HT-29 (cell line): ENCODE results near the gene LPGAT1. TPM values are rescaled to one million over a fixed set of nuclear protein-coding genes. Genes with fewer than 3 reads are reported as not detected.
"Not testable (repeated sequence)": the region's sequence is repeated elsewhere in the genome, so short reads cannot be mapped to it uniquely, and the experiment has no call there.

Experiments used
- DNase-seq: peaks from one replicate; pipeline ENCODE4 v3.0.0-alpha.2; 2015; ENCODE audit warnings: low spot score
- small RNA-seq: library from RNA; depleted of rRNA; stranded (forward); fragments of <200 nt; gene quantifications from one replicate; pipeline ENCODE3, GENCODE V24; 2014
- total RNA-seq: library from RNA; depleted of rRNA; stranded (reverse); fragments of >200 nt; shearing (Covaris generic); gene quantifications from 2 replicates; pipeline ENCODE4 v1.2.3, GENCODE V29; 2014; rRNA removed

Gene LPGAT1
- total RNA-seq, 1 experiment from 2014 or later = 13.1 TPM

DNA sequence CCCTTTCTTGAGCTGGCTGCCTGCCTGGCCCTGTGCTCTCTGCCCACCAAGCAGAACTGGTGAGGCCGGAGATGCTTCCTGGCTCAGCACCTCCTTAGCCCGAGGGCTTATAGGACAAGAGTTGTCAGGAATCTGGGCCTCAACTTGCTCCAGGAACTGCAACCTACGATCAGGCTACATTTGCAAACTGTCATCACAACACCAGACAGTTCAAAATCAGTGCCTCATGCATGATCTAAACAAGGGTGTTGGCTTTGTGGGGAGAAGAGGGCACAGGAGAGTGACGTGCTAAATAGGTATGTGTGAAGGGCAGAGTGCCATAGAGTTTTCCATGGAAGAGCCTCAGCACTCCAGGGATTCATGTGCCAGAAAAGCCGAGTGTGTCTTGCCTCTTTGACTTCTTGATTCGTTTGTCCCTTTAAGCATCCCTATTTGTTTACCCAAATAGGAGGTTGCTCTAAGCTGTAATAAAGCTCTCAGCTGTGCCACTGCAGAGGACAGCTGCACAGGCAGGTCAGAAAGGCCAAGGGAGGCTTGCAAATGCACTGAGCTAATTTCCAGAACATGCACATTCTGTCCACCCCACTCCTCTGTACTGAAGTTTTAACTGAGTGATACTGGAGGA, 125.0 kb downstream of the LPGAT1 start:
- DNase-seq = no peak

DNA sequence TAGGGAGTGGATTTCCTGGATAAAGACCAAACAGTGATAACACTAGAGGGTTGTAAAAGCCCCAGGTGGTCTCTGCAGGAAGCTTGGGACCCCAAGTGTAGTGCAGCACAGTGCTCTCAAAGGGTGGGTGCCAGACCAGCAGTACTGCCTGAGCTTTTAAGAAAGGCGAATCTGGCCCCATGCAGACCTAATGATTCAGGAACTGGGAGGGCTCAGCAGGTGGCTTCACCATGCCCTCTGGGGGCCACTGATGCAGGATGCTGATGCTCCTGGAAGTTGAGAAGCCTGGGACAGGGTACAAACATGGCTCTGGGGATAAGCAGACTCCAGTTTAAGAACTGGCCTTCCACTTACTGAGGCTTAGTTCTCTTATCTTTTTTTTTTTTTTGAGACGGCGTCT, 126.0 kb downstream of the LPGAT1 start:
- no peak for DNase-seq

DNA sequence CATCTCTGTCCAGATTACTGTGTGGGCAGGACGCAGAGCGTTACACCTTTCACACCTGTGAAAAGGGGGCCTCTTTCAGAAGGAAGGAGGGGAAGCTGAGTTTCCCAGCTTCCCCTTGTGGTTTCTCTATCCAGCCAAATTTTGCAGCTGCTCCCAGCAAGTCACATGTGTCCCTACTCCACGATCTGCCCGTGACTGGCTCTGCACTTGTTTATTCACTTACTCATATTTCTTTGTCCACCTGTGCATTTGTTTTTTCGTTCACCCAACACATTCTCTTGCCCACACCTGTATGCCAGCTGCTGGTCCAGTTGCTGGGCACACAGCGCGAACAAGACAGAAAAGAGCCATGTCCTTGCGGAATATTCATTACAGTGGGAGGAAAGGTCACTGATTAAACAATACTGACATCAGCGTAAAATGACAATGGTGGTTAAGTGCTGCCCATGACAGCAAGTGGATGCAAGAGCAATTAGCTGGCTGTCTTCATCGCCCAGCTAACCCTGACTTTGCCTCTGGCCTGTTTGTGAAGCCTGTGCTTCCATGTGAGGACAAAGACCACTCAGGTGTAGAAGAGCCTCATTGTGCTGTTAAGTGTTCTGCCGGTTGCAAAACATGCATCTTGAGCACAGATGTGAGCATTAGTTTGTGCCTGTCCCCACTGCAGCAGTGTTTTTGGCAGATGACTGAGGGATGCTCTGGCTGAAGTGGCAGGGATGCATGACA, 126.6 kb downstream of the LPGAT1 start:
- no peak for DNase-seq

DNA sequence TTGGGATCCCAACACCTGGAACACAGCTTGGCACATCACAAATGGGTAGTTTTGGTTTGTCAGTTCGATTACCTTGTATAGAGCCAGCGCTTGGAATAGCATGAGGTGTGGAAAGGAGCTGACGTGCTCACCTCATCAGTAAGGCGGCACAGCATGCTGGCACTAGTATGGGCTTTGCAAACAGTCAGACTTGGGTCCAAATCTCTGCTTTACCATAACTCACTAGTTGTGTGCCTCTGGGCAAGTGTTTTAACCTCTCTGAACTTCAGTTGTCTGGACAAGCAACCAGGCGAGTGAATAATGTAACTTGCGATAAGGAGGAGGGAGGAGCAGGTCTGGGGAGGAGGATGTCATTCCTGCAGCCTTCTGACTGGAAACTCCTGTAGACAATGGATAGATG, 128.8 kb downstream of the LPGAT1 start:
- no peak for DNase-seq

DNA sequence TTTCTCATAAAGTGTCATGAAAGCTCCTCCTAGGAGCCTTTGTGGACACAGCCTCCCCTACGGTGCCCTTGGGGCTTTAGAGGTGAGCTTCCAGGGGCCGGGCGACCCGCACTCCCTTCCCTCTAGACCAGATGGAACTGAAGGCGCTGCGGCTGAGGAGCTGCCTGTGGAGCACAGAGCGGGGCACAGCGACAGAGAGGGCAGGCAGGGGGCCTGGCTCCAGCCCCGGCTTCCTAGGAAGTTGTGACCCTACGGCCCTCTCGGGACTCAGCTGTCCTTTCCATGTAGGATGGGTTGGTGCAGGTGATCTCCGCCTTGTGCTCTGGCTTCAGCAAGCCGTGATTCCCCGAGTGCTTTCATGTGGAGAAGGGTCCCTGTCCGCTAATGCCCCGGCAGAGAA, 131.5 kb downstream of the LPGAT1 start:
- no peak for DNase-seq

DNA sequence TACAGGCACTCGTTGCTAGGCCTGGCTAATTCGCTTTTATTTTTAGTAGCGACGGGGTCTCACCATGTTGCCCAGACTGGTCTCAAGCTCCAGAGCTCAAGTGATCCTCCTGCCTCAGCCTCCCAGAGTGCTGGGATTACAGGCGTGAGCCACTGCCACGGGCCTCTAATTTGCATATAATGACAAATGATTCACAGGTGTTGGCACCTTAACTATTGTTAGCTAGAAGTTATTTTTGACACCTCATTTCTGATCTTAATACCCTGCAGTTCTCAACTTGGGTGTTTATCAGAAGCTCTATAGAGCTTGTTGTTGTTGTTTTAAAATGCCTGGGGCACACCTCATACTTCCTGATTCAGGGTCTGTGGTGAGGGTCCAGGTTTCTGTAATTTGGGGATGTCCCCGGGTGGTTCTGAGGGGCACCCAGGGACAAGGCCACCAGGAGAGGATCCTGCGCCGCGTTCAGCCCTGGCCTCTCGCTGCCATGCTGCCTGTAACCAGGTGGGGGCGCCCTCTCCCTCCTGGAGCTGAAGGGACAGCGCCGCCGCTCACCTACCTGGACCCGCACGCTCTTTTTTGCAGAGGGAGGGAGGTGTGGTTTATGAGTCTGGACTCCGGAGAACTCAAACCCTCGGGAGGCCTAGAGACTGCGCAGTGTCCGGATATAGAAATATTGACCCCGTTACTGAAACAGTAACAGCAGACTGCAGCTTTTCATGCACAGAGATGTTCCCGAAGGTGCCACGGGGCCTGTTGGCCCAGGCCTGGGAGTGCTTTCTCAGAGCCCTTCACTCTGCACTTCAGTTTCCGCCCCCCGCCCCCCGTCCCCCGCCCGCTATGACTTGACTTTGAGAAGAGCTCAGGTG, 132.2 kb downstream of the LPGAT1 start:
- DNase-seq = peak; percentile 76

DNA sequence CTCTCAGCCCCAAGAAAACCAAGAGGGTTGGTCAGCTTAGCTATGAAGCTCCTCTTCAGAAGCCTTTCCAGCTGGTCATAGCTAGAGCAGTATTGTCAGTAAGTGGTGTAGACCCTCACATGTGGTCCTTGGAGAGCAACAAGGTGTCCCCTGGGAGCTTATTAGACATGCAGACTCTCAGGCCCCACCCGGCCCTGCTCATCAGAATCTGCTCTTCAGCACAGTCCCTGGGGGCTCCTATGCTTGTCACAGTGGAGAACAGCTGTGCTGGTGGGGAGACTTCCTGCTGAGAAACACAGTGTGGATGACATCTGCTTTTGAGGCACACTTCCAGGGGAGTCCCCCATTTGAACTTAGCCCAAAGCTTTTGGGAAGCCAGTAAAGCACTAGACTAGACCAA, 133.2 kb downstream of the LPGAT1 start:
- no peak for DNase-seq

DNA sequence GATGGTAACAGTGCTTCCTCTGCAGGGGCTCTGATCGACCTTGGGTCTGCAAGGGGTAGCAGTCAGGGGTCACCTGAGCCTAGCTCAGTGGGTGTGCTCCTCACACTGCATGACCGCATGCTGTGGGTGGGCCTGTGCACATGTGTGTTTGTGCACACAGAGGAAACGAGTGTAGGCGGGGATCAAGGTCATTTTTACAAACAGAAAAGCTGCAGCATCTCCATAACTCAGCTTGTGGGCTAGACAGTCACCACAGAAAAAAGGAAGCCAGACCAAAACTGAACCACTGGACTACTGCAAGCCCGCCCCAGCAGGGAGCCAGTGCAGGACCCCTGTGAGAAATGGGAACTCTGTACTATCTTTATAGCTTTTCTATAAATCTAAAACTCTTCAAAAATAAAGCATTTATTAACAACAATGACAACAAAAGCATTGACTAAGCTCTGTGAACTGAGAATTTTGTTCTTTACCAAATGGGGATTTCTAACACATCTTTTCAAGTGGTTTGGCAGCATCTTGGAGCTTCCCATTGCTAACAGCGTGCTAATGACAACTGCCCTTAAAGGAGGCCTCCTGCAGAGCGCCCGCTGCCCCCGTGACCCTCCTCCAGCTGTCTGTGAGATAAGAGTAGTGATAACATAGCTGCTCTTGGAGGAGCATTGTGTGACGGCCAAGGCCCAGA, 135.3 kb downstream of the LPGAT1 start:
- no peak for DNase-seq

DNA sequence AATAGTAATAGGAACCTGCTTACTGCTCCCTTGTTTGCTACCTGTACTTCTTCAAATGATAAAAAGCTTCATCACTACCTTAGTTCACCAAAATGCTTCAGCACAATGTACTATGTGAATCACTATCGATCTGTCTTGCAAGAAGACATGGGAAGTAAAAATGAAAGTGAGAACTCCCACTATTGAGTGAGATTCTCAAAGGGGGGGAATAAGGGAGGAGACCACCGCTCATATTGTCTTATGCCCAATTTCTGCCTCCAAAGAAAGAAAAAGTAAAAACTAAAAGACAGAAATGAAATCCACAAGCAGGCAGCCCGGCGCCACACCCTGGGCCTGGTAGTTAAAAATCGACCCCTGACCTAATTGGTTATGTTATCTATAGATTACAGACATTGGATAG, 136.7 kb downstream of the LPGAT1 start:
- not testable (repeated sequence) for DNase-seq

Small RNA genes lying within 50 kb of the gene (small RNA-seq; reads per million reads assigned to genes)
- gene RF00019 (not detected), gene RN7SL344P (not detected)

Other genes with a start within 250 kb of the LPGAT1 start
- 30.5 and 36.4 TPM in 2 replicates for gene NEK2, start 155.1 kb downstream of the LPGAT1 start, total RNA-seq
- 16.1 and 16.4 TPM in 2 replicates for gene INTS7, start 204.8 kb upstream of the LPGAT1 start, total RNA-seq
- gene DTL, start 205.0 kb upstream of the LPGAT1 start, total RNA-seq = 19.0 and 24.8 TPM in 2 replicates